IPS DF 6.9 (cell line): ENCODE results near the gene TCTN3.
"Not testable (repeated sequence)": the region's sequence is repeated elsewhere in the genome, so short reads cannot be mapped to it uniquely, and the experiment has no call there.

Experiments
- DNase-seq: peaks from one replicate; pipeline ENCODE4 v3.0.0-alpha.2; 2013; ENCODE audit warnings: low read depth, low spot score
- H3K27ac ChIP-seq: one replicate; pipeline ENCODE4 v1.5.1; 2013; ENCODE audit warnings: low read length, control low read depth
- H3K27me3 ChIP-seq: 2 replicates; pipeline ENCODE4 v1.6.1; 2013; ENCODE audit warnings: mild to moderate bottlenecking, low read length; ENCODE audit not compliant: control insufficient read depth, insufficient read depth
- H3K36me3 ChIP-seq: 2 replicates; pipeline ENCODE4 v1.6.1; 2013; ENCODE audit warnings: low read length; ENCODE audit not compliant: control insufficient read depth, insufficient read depth
- H3K4me1 ChIP-seq: 2 replicates; pipeline ENCODE4 v1.6.1; 2013; ENCODE audit warnings: low read length; ENCODE audit not compliant: control insufficient read depth, insufficient read depth
- H3K4me3 ChIP-seq: 2 replicates; pipeline ENCODE4 v1.5.1; 2013; ENCODE audit warnings: mild to moderate bottlenecking, low read length
- H3K9me3 ChIP-seq: 2 replicates; pipeline ENCODE4 v1.6.1; 2013; ENCODE audit warnings: low read length, inconsistent platforms; ENCODE audit not compliant: control insufficient read depth, insufficient read depth
- WGBS: extraction: QIAGEN DNeasy Blood & Tissue Kit; methylation state at CpG from one replicate; pipeline ENCODE4 v1.1.7; 2013; ENCODE audit warnings: mixed read lengths, missing lambda C conversion rate; ENCODE audit not compliant: insufficient read length, insufficient coverage; 5-methylcytosine and 5-hydroxymethylcytosine counted together

Gene TCTN3

GRCh38 chr10:95722496-95722895 lies 28.8 kb upstream of the TCTN3 start:
- not testable (repeated sequence) for H3K27ac ChIP-seq, DNase-seq, H3K9me3 ChIP-seq, H3K36me3 ChIP-seq, H3K4me1 ChIP-seq, H3K27me3 ChIP-seq, H3K4me3 ChIP-seq
- WGBS: no CpG with 5 or more reads among the region's 4 CpGs

GRCh38 chr10:95720745-95721144 lies 27.0 kb upstream of the TCTN3 start:
- DNase-seq: not testable (repeated sequence)

GRCh38 chr10:95716866-95717265 lies 23.1 kb upstream of the TCTN3 start:
- Histone ChIP-seq H3K27me3 (no peaks in the 10 kb centered on the region), H3K9me3 (no peaks in the 10 kb centered on the region), H3K4me1 (no peaks in the 10 kb centered on the region), H3K36me3 (no peaks in the 10 kb centered on the region), H3K4me3 (no peak overlapping the region), H3K27ac (no peak overlapping the region)
- WGBS: no CpG with 5 or more reads among the region's 2 CpGs
- DNase-seq: no peak

More at GRCh38 chr10:95720745-95721144, 27.0 kb upstream of the TCTN3 start:
- not testable (repeated sequence) for H3K27ac ChIP-seq, H3K4me3 ChIP-seq, H3K4me1 ChIP-seq, H3K36me3 ChIP-seq, H3K9me3 ChIP-seq, H3K27me3 ChIP-seq
- no CpG with 5 or more reads among the region's 7 CpGs for WGBS

GRCh38 chr10:95716466-95716865 lies 22.7 kb upstream of the TCTN3 start:
- Histone ChIP-seq H3K9me3 (no peaks in the 10 kb centered on the region), H3K4me3 (no peak overlapping the region), H3K27ac (no peak overlapping the region), H3K27me3 (no peaks in the 10 kb centered on the region), H3K36me3 (no peaks in the 10 kb centered on the region), H3K4me1 (no peaks in the 10 kb centered on the region)
- WGBS: no CpG with 5 or more reads among the region's 3 CpGs
- DNase-seq: no peak

- no peak for DNase-seq
- Histone ChIP-seq H3K27me3 (no peaks in the 10 kb centered on the region), H3K4me1 (no peaks in the 10 kb centered on the region), H3K4me3 (no peak overlapping the region), H3K36me3 (no peaks in the 10 kb centered on the region; the same call in 1 of the 2 replicates), H3K27ac (no peak overlapping the region), H3K9me3 (no peaks in the 10 kb centered on the region)
- WGBS: no CpG with 5 or more reads among the region's 4 CpGs
Measured at GRCh38 chr10:95711492-95711891, 17.8 kb upstream of the TCTN3 start.

GRCh38 chr10:95706990-95707389 lies 13.3 kb upstream of the TCTN3 start:
- H3K4me1 ChIP-seq: no peaks in the 10 kb centered on the region
- H3K27ac ChIP-seq: no peak overlapping the region
- H3K9me3 ChIP-seq: no peaks in the 10 kb centered on the region
- H3K4me3 ChIP-seq: no peak overlapping the region
- H3K27me3 ChIP-seq: no peaks in the 10 kb centered on the region
- no peak for DNase-seq
- no CpG with 5 or more reads among the region's 7 CpGs for WGBS
- no peaks in the 10 kb centered on the region; the same call in 1 of the 2 replicates for H3K36me3 ChIP-seq

- Histone ChIP-seq H3K27me3 (no peaks in the 10 kb centered on the region), H3K4me3 (no peak overlapping the region), H3K4me1 (no peaks in the 10 kb centered on the region), H3K27ac (no peak overlapping the region), H3K9me3 (no peaks in the 10 kb centered on the region), H3K36me3 (no peaks in the 10 kb centered on the region; the same call in 1 of the 2 replicates)
- DNase-seq: no peak
- WGBS: no CpG with 5 or more reads among the region's 6 CpGs
Measured at GRCh38 chr10:95706573-95706972, 12.8 kb upstream of the TCTN3 start.

GRCh38 chr10:95698415-95698814 lies 4.7 kb upstream of the TCTN3 start:
- Histone ChIP-seq H3K9me3 (no peaks in the 10 kb centered on the region), H3K27ac (no peak overlapping the region), H3K4me3 (no peak overlapping the region), H3K4me1 (no peaks in the 10 kb centered on the region), H3K27me3 (no peaks in the 10 kb centered on the region), H3K36me3 (no peaks in the 10 kb centered on the region)
- WGBS: no CpG with 5 or more reads among the region's 2 CpGs
- no peak for DNase-seq

GRCh38 chr10:95697429-95697828 lies 3.7 kb upstream of the TCTN3 start:
- no peak for DNase-seq
- WGBS: no CpG with 5 or more reads among the region's 3 CpGs
- no peaks in the 10 kb centered on the region for H3K36me3 ChIP-seq

GRCh38 chr10:95694665-95695064 lies 938 bp upstream of the TCTN3 start:
- H3K27ac ChIP-seq: no peak overlapping the region
- no peaks in the 10 kb centered on the region for H3K4me1 ChIP-seq
- no peak for DNase-seq
- H3K36me3 ChIP-seq: peaks cover 2% of the 10 kb centered on the region; the same call in 1 of the 2 replicates
- H3K27me3 ChIP-seq: no peaks in the 10 kb centered on the region
- no CpG with 5 or more reads among the region's 18 CpGs for whole genome bisulfite sequencing
- no peak overlapping the region for H3K4me3 ChIP-seq
- H3K9me3 ChIP-seq: no peaks in the 10 kb centered on the region

More at GRCh38 chr10:95697429-95697828, 3.7 kb upstream of the TCTN3 start:
- H3K4me1 ChIP-seq: no peaks in the 10 kb centered on the region
- no peak overlapping the region for H3K27ac ChIP-seq
- H3K4me3 ChIP-seq: no peak overlapping the region
- H3K27me3 ChIP-seq: no peaks in the 10 kb centered on the region
- H3K9me3 ChIP-seq: no peaks in the 10 kb centered on the region

GRCh38 chr10:95693071-95693667 lies 558 bp downstream of the TCTN3 start:
- Histone ChIP-seq H3K36me3 (peaks cover 2% of the 10 kb centered on the region; the same call in 1 of the 2 replicates), H3K27me3 (no peaks in the 10 kb centered on the region), H3K9me3 (no peaks in the 10 kb centered on the region), H3K4me3 (peak overlapping the region; percentile 88; the same call in 1 of the 2 replicates), H3K4me1 (no peaks in the 10 kb centered on the region), H3K27ac (no peak overlapping the region)
- no peak for DNase-seq
- no CpG with 5 or more reads among the region's 15 CpGs for WGBS
